ENCODE measurements around the gene PIK3R1.

PIK3R1 gene

DNA sequence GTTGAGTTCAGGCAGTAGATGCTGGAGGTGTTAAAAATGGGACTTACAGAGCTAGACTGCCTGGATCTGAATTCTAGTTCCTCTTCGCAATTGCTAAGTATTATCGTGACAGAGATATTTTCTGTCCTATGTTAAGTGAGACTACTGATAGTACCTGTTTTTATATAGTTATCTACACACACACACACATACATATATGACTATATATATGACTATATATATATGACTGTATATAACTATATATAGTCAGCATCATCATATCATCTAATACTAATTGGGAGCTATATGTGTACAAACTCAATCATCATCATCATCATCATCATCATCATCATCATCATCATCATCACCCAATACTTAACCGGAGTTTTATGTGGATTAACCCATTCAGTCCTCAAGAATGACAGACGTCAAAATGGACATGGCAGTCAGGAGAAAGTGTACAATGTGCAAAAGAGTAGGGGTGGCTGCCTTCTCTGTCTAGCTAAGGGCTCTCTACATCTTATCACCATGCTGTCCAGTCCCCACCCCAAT, 7.3 kb downstream of the PIK3R1 start:
- no peak overlapping the region for H3K27ac ChIP-seq
- TF ChIP-seq, protein P1, sequence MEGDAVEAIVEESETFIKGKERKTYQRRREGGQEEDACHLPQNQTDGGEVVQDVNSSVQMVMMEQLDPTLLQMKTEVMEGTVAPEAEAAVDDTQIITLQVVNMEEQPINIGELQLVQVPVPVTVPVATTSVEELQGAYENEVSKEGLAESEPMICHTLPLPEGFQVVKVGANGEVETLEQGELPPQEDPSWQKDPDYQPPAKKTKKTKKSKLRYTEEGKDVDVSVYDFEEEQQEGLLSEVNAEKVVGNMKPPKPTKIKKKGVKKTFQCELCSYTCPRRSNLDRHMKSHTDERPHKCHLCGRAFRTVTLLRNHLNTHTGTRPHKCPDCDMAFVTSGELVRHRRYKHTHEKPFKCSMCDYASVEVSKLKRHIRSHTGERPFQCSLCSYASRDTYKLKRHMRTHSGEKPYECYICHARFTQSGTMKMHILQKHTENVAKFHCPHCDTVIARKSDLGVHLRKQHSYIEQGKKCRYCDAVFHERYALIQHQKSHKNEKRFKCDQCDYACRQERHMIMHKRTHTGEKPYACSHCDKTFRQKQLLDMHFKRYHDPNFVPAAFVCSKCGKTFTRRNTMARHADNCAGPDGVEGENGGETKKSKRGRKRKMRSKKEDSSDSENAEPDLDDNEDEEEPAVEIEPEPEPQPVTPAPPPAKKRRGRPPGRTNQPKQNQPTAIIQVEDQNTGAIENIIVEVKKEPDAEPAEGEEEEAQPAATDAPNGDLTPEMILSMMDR (conservative IDR thresholded peaks at IDR 0.05), result no peak

DNA sequence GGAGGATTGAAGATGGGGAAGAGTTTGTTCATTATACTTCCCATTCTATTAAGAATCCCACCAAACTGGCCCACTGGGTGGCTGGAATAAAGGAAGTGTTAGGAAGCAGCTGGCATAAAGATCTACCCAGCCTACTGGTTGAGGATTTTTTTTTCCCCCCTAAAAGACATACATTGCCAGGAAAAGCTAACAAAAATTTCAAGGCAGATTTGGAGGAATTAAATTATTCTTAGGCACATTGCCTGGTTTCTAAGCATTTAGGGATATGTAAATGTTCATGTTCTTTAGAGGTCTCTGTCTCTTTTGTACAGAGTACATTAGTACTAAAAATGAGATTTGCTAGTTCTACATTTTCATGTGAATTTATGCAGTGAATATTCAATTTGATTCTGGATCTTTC, 8.3 kb downstream of the PIK3R1 start:
- H3K27ac ChIP-seq, result no peak overlapping the region
- TF ChIP-seq, protein P1 (conservative IDR thresholded peaks at IDR 0.05), result no peak

DNA sequence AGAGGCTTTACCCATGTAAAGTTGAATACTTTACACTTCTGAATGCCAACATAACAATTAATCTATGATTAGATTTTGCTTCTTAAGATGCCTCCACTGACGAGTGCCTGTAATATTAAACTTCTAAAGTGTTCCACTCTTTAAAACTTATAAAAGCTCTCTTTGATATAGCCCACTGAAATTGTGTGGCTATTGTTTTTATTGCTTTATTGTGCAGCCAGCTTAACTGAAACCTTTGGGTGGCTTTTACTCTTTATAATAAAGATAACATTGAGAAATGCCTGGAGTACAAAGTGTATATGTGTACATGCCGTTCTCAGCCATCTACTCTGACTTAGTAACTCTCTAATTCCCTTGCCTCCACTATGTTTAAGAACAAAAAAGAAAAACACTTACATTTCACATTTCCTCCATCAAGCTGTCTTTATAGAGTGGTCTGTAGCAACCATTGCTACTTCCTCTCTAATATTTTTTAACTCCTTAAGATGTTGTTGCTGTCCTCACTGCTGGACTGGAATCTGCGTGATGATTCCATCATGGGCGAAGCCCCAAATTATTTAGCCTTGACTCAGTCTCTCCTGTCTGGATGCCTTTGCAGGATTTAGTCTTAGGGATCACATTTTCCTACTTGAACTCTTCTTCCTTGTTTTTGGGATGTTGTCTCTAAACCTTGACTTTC, 9.1 kb downstream of the PIK3R1 start:
- TF ChIP-seq, protein P1 (conservative IDR thresholded peaks at IDR 0.05), result no peak

DNA sequence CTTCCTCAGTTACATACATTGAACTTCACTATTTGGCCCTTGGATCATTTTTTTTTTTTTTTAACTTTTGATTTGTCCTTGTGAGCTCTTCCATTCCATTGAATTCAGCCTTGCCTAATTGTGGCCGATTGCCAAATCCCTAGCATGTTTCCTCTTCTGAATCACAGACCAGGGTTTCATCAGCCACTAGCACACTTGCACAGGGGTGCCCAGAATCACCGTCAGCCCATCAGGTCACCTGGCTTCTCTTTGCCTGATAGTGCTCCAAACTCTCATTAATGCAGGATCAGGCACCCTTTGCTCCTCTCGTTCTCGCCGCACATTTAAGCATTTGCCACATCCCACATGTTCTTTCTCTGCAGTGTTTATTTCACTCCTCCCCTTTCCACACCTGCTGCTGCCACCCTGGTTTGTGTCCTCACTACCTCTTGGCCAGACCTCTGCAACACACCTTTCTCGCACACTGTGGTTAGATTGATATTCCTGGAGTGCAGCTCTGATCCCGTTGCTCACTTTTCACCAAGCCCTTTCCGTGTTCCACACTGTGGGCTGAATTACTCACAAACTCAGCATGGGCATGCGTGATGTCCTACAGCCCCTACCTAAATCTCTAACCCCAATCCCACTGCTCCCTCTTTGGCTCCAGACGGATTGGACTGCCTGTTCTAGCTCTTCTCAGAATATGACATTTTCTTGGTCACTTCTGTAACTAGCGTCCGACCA, 9.8 kb downstream of the PIK3R1 start:
- H3K27ac ChIP-seq, result no peak overlapping the region
- TF ChIP-seq, protein P1 (conservative IDR thresholded peaks at IDR 0.05), result no peak

More for the DNA sequence above, 9.1 kb downstream of the PIK3R1 start:
- no peak overlapping the region for H3K27ac ChIP-seq

DNA sequence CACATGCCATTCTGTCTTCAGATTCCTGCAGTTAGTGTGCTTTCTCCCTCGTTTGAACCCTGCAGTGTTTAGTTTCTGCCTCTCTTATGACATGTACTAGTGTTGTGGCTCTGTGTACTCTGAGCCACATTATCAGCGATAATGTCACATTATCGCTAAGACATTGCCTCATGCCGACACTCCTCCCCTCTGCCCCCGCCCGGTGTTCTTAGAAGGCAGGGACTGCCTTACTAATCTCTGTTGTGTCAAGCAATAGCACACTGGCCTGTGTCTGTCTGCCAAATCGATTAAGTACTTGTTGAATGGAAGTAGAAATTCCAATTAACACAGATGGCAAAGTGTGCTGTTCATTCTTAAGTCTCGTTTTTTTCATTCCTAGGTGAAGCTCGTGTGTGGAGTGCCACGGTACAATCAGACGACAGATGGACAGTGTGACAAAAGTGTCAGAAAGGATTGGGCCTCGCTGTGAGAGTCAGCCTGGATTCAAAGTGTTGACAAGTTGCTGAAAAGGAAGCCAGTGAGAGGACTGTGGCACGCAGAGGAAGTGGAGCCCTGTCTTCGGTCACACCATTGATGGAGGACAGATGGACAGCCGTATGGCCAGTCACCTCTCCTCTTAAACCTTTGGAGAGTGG, 10.5 kb downstream of the PIK3R1 start:
- H3K27ac ChIP-seq, result no peak overlapping the region
- TF ChIP-seq, protein P1 (conservative IDR thresholded peaks at IDR 0.05), result no peak

DNA sequence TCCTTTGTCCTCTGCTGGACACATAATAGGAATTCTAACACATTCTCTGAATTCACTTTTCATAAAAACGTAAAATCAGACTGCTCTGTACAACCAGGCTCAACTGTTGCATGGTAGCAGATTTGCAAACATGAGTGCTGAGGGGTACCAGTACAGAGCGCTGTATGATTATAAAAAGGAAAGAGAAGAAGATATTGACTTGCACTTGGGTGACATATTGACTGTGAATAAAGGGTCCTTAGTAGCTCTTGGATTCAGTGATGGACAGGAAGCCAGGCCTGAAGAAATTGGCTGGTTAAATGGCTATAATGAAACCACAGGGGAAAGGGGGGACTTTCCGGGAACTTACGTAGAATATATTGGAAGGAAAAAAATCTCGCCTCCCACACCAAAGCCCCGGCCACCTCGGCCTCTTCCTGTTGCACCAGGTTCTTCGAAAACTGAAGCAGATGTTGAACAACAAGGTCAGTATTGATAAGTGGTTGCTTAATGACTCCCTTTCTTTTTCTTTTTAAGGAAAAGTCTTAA, 11.1 kb downstream of the PIK3R1 start:
- H3K27ac ChIP-seq, result no peak overlapping the region
- TF ChIP-seq, protein P1 (conservative IDR thresholded peaks at IDR 0.05), result no peak

All from VCaP (cell line).